GM12878 (cell line): ENCODE measurements around the gene RERG. TPM values are rescaled to one million over a fixed set of nuclear protein-coding genes. Genes with fewer than 3 reads are reported as not detected.

ENCODE experiments used
- ATAC-seq: fragments of 200-7000 bp; cut with Tn5 transposase; 3 replicates; pipeline ENCODE4 v1.9.1; 2020; ENCODE audit warnings: mild to moderate bottlenecking, moderate library complexity
- BruUV-seq: library from RNA; stranded (reverse); fragments of 400-500 nt; replicated peaks from 2 replicates; lab custom pipeline; 2021; lab: Mats Ljungman, UMichigan
- CTCF ChIA-PET: fragments of 300-600 bp; sonication (Branson Sonifier 250); formaldehyde crosslinking; extraction: SDS; loops from one replicate; lab custom pipeline; 2021; ENCODE audit warnings: inconsistent platforms; lab: Yijun Ruan, JAX
- POLR2A ChIA-PET: fragments of 350-600 bp; formaldehyde crosslinking; extraction: SDS; loops from one replicate; lab custom pipeline; 2021; ENCODE audit warnings: inconsistent platforms; lab: Charles Lee
- RAD21 ChIA-PET: fragments of 300-600 bp; sonication (Branson Sonifier 250); formaldehyde crosslinking; loops from one replicate; lab custom pipeline; 2023; ENCODE audit warnings: antibody characterized with exemption; ENCODE audit not compliant: unreplicated experiment; lab: Charles Lee
- SMC1A ChIA-PET: fragments of 300-600 bp; sonication (Branson Sonifier 250); formaldehyde crosslinking; loops from one replicate; lab custom pipeline; 2023; ENCODE audit not compliant: unreplicated experiment, uncharacterized antibody; lab: Charles Lee
- DNase-seq: peaks from one replicate; pipeline ENCODE4 v3.0.0-alpha.2; 2011; ENCODE audit warnings: low read depth, low spot score
- FAIRE-seq: peaks from 3 replicates; lab custom pipeline; 2011; peaks lifted over from hg19 to GRCh38; lab: Jason Lieb, UNC
- H2AFZ ChIP-seq: 2 replicates; pipeline ENCODE4 v1.6.0; 2011; ENCODE audit warnings: low read depth, low read length, control low read depth; ENCODE audit not compliant: control insufficient read depth
- H3K27ac ChIP-seq: 2 replicates; pipeline ENCODE4 v1.5.1; 2011; ENCODE audit warnings: control low read depth; ENCODE audit not compliant: control insufficient read depth, insufficient read depth
- H3K27me3 ChIP-seq, 2 experiments: replicated peaks in 1 of 2; 2 replicates each; pipeline versions ENCODE4 v1.6.0 to v1.6.1; 2011; ENCODE audit warnings: low read length in 1 of 2; ENCODE audit not compliant: control insufficient read depth in 2 of 2, insufficient read depth in 2 of 2
- H3K36me3 ChIP-seq, 2 experiments: 2 replicates each; pipeline ENCODE4 v1.5.1; 2011; ENCODE audit warnings: low read length in 1 of 2; ENCODE audit not compliant: control insufficient read depth in 2 of 2, insufficient read depth in 2 of 2
- H3K4me1 ChIP-seq: 2 replicates; pipeline ENCODE4 v1.6.1; 2011; ENCODE audit warnings: mild to moderate bottlenecking, low read length, moderate library complexity, mixed read lengths; ENCODE audit not compliant: control insufficient read depth, insufficient read depth
- H3K4me2 ChIP-seq: 2 replicates; pipeline ENCODE4 v1.6.0; 2011; ENCODE audit warnings: control low read depth; ENCODE audit not compliant: control insufficient read depth, insufficient read depth
- H3K4me3 ChIP-seq: fragments of 200-600 bp; sonication (generic); 2 replicates; pipeline ENCODE4 v1.5.1; 2016
- H3K79me2 ChIP-seq: 2 replicates; pipeline ENCODE4 v1.6.0; 2011; ENCODE audit warnings: low read length; ENCODE audit not compliant: control insufficient read depth, insufficient read depth
- H3K9ac ChIP-seq: 2 replicates; pipeline ENCODE4 v1.8.0; 2011; ENCODE audit warnings: low read length, control low read depth, mixed read lengths; ENCODE audit not compliant: control insufficient read depth, insufficient read depth
- H3K9me3 ChIP-seq: replicated peaks from 3 replicates; pipeline ENCODE4 v1.5.1; 2011; ENCODE audit warnings: mild to moderate bottlenecking, low read length; ENCODE audit not compliant: control insufficient read depth, insufficient read depth
- H4K20me1 ChIP-seq: 2 replicates; pipeline ENCODE4 v1.6.0; 2011; ENCODE audit not compliant: control insufficient read depth, insufficient read depth
- CTCF ChIP-seq, 3 experiments: IDR thresholded peaks in 2 of 3; conservative IDR thresholded peaks in 1 of 3; 2 replicates each; pipeline ENCODE4 v1.5.1; 2011; ENCODE audit warnings: low read depth in 3 of 3, low read length in 3 of 3, mild to moderate bottlenecking in 3 of 3, control low read depth in 2 of 3, moderate library complexity in 2 of 3, inconsistent platforms in 1 of 3, mixed read lengths in 1 of 3; ENCODE audit not compliant: control insufficient read depth in 2 of 3, insufficient read depth in 1 of 3; ENCODE audit errors: extremely low read depth in 1 of 3
- CUX1 ChIP-seq: IDR thresholded peaks from 2 replicates; pipeline ENCODE4 v1.6.1; 2012; ENCODE audit warnings: improper control_type of control experiment, low read depth, low read length; ENCODE audit not compliant: insufficient replicate concordance
- IRF3 ChIP-seq: fragments of 450-650 bp; IDR thresholded peaks from 2 replicates; pipeline ENCODE4 v1.6.1; 2014; ENCODE audit warnings: mild to moderate bottlenecking
- MEF2B ChIP-seq: fragments of 450-650 bp; IDR thresholded peaks from 2 replicates; pipeline ENCODE4 v1.6.1; 2018; ENCODE audit warnings: mild to moderate bottlenecking, moderate library complexity; ENCODE audit not compliant: partially characterized antibody, poor library complexity, severe bottlenecking
- POLR2A ChIP-seq: IDR thresholded peaks from 2 replicates; pipeline ENCODE4 v1.6.1; 2011; ENCODE audit warnings: low read depth, mild to moderate bottlenecking, low read length
- SKIL ChIP-seq: fragments of 450-650 bp; IDR thresholded peaks from 2 replicates; pipeline ENCODE4 v1.6.1; 2017; ENCODE audit warnings: mild to moderate bottlenecking, low read depth, inconsistent platforms; ENCODE audit not compliant: poor library complexity, severe bottlenecking
- SMC3 ChIP-seq: IDR thresholded peaks from 2 replicates; pipeline ENCODE4 v1.6.1; 2011; ENCODE audit warnings: low read length, improper control_type of control experiment, borderline replicate concordance
- SUPT20H ChIP-seq: IDR thresholded peaks from 2 replicates; pipeline ENCODE4 v1.6.1; 2011; ENCODE audit warnings: low read depth, mild to moderate bottlenecking, low read length, moderate library complexity, borderline replicate concordance; ENCODE audit not compliant: control insufficient read depth
- TCF7 ChIP-seq: IDR thresholded peaks from 2 replicates; pipeline ENCODE4 v1.6.1; 2014; ENCODE audit warnings: antibody characterized with exemption, borderline replicate concordance
- ZNF274 ChIP-seq: IDR thresholded peaks from one replicate; pipeline ENCODE4 v1.8.0; 2011; ENCODE audit not compliant: insufficient read length, insufficient read depth
- ZNF384 ChIP-seq: IDR thresholded peaks from 2 replicates; pipeline ENCODE4 v1.6.1; 2012; ENCODE audit warnings: low read depth, mild to moderate bottlenecking, low read length, improper control_type of control experiment, borderline replicate concordance
- WGBS: methylation state at CpG from one replicate; pipeline ENCODE4 v1.1.6; 2016; ENCODE audit warnings: low lambda C conversion rate; ENCODE audit not compliant: insufficient replicate concordance, insufficient coverage; ENCODE audit errors: missing lambda C conversion rate; 5-methylcytosine and 5-hydroxymethylcytosine counted together
- in situ Hi-C: fragments of 300-500 bp; cut with MboI; formaldehyde crosslinking; loops from 9 replicates; pipeline ENCODE4 v1.14.3; 2018; ENCODE audit warnings: mixed read lengths
- intact Hi-C: fragments of 100-400 bp; cut with micrococcal nuclease; formaldehyde crosslinking; loops from one replicate; pipeline ENCODE4 v1.14.2; 2022; ENCODE audit not compliant: unreplicated experiment
- polyA plus RNA-seq, 11 experiments: library from polyadenylated mRNA; depleted of rRNA in 4 of 11; unstranded in 6 of 11; stranded (reverse) in 5 of 11; fragments of >200 nt; fragmentation: Nextera tagmentation in 4 of 11; fragmentation: Illumina TruSeq in 1 of 11; extraction: Ambion mirVana in 4 of 11; extraction: Trizol in 1 of 11; gene quantifications; 1 replicate in 1 of 11; 2 replicates in 10 of 11; pipeline versions ENCODE4 v1.2.1 to v1.2.3, GENCODE V29; 2011 to 2016; ENCODE audit warnings: inconsistent platforms in 2 of 11, missing spikeins in 2 of 11, low read depth in 1 of 11
- total RNA-seq, 4 experiments: library from RNA; depleted of rRNA in 3 of 4; stranded (reverse); fragments of >200 nt in 3 of 4; fragmentation: Illumina TruSeq in 1 of 4; extraction: Trizol in 1 of 4; gene quantifications; 2 replicates each; pipeline versions ENCODE4 v1.2.1 to v1.2.3, GENCODE V29; 2013 to 2021

The RERG gene
- total and polyA plus RNA-seq, 10 of the 15 experiments (the other 5 are each of a cell fraction or from before 2014, with no cell fraction given), result 0.03 to 5.3 (median 0.05) TPM; not detected in 5

DNA sequence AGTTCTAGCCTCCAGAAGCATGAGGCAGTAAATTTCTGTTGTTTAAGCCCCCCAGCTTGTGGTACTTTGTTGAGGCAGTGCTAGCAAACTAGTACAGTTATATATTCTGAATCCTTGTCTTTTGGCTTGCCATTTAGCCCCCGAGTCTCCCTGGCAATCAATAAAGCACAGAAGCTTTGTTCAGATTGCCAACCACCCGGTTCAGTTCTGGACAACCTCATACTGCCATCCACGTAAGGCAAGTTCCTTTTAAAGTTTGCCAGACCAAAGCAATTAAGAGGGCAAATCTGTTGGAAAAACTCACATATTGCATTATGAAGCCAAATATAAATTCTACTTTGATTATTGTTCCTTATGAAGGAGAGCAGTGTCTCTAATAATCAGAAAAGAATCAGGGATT, 67.1 kb downstream of the RERG start (continued):
- TF ChIP-seq CUX1, result no peak
- TF ChIP-seq POLR2A, result no peak
- no peak for TF ChIP-seq ZNF384
- no peak for TF ChIP-seq ZNF274
- TF ChIP-seq IRF3, result no peak

DNA sequence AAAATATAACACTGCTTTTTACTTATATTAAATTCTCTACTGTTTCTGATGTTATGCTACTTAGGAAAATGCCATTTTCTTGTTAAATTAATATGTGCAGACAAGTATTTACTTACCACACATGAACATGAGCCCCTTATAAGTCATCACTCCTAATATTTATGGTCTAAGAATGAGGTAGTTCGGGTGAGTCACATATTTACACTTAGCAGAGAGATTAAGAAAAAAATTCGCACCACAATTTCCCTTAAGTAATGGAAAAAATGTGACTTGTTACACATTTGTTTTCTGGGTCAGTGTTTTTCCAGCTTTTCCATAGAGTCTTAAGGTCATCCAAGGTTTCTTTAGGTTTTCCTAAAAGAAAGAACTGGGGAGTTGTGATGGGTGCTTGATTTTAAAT, 68.3 kb downstream of the RERG start:
- no peaks in the 10 kb centered on the region for H3K36me3 ChIP-seq
- H3K9ac ChIP-seq, result no peak overlapping the region
- H3K79me2 ChIP-seq, result no peaks in the 10 kb centered on the region
- ChIA-PET SMC1A (interaction anchor here (0.6 to 1.3 kb wide), 2 partner anchors 20 to 68 kb away, joined by 3 read pairs; partner anchors contain the start of gene RERG), POLR2A (no interaction called here), RAD21 (no interaction called here), CTCF (interaction anchor here (0.8 to 1.1 kb wide), 2 partner anchors 11 to 68 kb away, joined by 3 to 4 read pairs; partner anchors contain the start of gene RERG)
- in situ Hi-C loops, result no loop called here
- no peaks in the 10 kb centered on the region for H3K4me1 ChIP-seq
- WGBS, result 52% methylated on average over 2 of the region's 2 CpGs
- no peak for DNase-seq
- no peaks in the 10 kb centered on the region for H4K20me1 ChIP-seq
- no peak overlapping the region for H3K27ac ChIP-seq
- BruUV-seq, result no TSS peak
- ATAC-seq, result no peak
- peaks cover 0 to 4% of the 10 kb centered on the region in 2 experiments; a peak in 1 of 4 replicates for H3K27me3 ChIP-seq
- no peak overlapping the region for H3K4me3 ChIP-seq
- H3K4me2 ChIP-seq, result no peak overlapping the region
- intact Hi-C loops, result no loop called here
- H2AFZ ChIP-seq, result no peak overlapping the region
- no peak for FAIRE-seq
- TF ChIP-seq CTCF (IDR thresholded peaks at IDR 0.05 in 2 of 3, conservative IDR thresholded peaks at IDR 0.05 in 1 of 3; ENCODE audit: control insufficient read depth in 2 of 3, extremely low read depth in 1 of 3, insufficient read depth in 1 of 3, low read depth in 3 of 3, low read length in 3 of 3) (no peak), SUPT20H (no peak), MEF2B (no peak), TCF7 (no peak), SKIL (no peak), SMC3 (no peak)
- H3K9me3 ChIP-seq, result no peaks in the 10 kb centered on the region
